Activated CD4-positive, alpha-beta T cell treated with anti-CD3 and anti-CD28 coated beads, Interleukin-10, Interleukin-2, amounts not matched to agents 100 ng/mL and 50 ng/mL, durations not matched to agents 16 hours and 8 hours (primary cell): ENCODE data around the gene TLCD4.
"Not testable (repeated sequence)": the region's sequence is repeated elsewhere in the genome, so short reads cannot be mapped to it uniquely, and the experiment has no call there.

Experiments used
- DNase-seq: peaks from one replicate; pipeline ENCODE4 v3.0.0-alpha.2; 2020

The TLCD4 gene, protein sequence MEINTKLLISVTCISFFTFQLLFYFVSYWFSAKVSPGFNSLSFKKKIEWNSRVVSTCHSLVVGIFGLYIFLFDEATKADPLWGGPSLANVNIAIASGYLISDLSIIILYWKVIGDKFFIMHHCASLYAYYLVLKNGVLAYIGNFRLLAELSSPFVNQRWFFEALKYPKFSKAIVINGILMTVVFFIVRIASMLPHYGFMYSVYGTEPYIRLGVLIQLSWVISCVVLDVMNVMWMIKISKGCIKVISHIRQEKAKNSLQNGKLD

DNA sequence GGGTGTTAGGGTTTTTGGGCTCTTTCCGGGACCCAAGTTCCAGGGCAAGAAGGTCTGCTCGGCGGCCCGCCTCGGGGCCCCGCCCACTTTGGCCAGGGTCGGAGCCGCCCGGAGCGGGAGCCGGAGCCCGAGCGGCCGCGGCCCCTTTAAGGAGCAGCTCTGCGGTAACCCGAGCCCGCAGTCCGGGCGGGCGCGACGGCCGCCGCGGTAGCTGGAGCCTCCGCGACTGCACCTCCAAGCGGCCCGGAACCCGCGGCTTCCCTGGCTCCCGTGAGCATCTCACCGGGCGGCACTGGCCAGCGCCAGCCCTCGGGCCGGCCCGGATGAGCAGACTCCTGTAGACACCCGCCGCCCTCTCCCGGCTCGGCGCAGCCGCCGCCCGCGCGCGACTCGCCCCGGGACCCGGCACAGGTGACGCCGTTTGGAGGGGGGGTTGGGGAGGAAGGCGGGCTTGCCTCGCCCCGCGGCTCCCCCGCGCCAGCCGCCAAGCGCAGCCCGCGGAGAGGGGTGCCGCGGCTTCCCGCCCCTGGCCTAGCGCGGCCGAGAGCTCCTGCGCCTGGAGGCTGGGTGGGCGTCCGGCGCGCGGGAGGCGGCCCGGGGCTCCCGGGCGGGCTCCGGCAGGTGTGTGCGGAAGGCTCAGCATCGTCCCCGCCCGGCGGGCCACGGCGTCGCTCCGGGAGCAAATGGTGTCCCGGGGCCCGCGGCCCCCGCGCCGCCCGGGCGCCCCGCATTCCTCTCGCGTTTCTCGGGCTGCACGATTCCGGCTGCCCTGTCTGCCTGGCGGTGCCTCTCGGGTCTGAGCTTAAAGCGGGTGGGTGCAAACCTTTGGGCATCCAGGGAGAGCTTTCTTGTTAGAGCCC, at the start of gene TLCD4:
TLCD4 (plus strand) TSS at position 149 of the 860 bp plus-strand sequence. CDS start 26,547 bp downstream, outside the sequence.
- DNase-seq, result peak; percentile 7

DNA sequence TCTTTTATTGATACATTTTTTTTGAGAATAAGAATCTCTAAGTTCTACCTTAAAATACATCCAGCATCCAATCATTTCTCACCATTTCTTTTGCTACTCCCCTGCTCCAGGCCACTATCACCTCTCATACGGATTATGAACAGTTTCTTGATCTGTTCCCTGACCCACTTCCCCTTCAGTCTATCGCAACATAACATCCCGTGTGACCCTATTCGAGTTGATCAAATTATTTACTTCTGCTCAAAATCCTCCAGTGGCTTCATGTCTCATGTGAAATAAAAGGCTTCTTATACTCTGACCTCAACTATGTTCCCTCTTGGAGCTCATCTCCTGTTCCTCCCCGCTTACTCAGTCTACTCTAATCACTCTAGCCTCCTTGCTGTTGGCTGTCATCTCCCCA, 49.6 kb upstream of the TLCD4 start:
- DNase-seq, result no peak

DNA sequence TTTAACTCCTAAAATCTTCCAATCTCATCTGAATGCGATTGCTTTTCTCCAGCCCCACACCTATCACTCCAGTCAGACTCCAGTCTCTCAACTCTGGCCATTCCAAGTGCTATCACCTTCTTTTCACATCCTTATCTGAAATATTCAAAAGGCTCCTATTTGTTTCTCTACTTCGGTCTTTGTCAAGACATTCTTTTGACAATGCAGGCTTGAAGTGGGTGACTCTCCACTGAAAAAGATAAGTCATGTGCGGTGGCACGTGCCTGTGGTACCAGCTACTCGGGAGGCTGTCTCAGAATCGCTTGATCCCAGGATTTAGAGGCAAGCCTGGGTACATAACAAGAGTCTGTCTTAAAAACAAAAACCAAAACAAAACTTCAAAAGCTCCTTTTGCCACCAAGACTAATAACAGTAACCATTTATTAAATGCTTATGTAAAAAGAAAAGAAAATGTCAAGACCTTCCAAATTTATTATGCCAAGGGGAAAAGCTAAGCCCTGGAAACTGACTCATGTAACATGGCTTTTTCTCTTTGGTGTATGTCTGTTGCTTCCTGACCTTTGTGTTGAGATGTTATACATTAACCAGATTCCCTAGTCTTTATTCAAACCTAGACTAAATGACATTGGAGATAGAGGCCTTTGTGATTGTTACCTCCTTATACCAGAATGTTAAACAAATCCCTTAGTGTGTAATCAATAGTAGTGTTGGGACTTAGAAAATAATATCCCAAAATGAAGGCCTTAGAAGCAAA, 48.0 kb upstream of the TLCD4 start:
- no peak for DNase-seq

DNA sequence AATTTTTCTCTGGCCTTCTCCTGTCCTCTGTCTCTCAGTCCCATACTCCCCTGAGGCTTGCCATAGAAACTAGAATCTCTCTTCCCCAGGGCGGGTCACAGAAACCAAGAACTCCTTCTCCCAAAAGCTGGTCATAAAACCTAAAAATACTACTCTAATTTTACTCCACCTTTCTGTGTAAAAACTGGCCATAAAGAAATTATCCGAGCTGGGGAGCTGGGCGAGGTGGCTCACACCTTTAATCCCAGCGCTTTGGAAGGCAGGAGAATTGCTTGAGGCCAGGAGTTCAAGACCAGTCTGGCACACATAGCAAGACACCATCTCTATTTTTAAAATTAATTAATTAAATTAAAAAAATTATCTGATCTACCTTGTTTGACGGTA, 47.5 kb upstream of the TLCD4 start:
- no peak for DNase-seq

DNA sequence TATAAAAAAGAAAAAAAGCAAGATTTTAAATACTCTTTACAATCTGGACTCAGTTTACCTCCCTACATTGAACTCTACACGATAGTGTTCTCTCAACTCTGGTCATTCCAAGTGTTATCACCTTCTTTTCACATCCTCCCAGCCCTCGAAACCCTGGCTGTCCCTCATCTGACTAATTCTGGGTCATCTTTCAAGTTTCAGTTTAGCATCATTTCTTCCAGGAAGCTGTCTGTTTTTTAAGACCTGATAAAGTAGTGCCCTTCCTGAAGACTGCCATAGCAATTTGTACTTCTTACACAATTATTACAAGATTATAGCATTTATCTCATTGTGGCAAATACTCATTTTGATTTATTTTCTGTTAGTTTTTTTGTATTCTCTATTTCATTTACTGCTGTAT, 45.6 kb upstream of the TLCD4 start:
- peak; percentile 45 for DNase-seq

DNA sequence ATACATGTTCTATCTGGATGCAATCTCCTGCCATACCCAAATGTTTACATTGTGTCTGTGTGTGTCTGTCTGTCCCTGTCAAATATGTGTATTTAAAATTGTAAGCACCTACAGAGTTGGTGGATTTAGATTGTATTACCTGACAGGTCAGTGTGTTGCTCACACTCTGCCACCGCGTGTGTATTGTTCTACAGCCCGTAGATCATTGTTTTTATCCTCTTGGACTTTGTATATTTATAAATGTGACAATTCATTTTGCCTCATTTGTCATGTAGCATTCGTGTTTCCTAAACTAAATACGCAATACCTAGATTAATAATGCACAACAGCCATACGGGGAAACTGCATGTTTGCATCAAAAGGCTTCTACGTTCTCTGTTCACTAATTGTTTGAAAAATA, 45.0 kb upstream of the TLCD4 start:
- DNase-seq, result no peak

DNA sequence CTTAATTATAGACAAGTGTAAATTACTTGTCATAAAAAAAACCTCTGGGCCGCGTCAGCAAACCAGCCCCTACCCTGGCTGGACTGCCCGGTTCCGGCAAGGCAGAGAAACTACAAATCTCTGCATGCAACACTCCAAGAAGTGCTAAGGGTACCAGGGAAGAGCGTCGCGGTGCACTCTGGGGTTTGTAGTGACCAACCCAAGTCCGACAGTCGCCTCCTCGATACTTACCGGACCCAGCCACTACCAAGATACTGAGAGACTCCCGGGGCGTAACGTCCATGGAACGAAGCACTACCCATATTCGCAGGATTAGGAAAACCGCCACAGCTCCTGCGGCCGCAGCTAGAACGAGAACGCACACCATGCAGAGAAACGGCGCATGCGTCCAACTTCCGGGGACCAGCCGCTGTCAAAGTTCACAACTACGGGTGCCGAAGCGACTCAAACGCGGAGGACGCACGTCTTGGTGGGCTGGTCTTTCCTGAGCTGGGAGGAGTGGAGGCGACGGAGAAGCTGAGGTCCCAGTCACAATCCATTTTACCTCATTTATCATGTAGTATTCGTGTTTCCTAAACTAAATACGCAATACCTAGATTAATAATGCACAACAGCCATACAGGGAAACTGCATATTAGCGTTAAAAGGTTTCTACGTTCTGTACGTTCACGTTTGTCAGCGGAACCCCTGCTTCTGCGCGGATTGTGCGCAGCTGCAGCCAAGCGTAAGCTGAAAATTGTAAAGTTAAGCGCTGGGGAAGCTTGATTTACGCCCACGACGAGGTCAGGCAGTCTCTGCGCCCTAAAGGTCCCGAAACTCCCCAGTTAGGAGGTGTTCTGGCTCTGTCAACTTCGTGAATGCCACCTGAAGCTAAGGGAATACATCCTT, 44.4 kb upstream of the TLCD4 start, which contains the start of gene ALG14:
ALG14 (minus strand) TSS at position 420 of the 888 bp plus-strand sequence; CDS start at position 367, 53 bp downstream.
- DNase-seq, result peak; percentile 92

DNA sequence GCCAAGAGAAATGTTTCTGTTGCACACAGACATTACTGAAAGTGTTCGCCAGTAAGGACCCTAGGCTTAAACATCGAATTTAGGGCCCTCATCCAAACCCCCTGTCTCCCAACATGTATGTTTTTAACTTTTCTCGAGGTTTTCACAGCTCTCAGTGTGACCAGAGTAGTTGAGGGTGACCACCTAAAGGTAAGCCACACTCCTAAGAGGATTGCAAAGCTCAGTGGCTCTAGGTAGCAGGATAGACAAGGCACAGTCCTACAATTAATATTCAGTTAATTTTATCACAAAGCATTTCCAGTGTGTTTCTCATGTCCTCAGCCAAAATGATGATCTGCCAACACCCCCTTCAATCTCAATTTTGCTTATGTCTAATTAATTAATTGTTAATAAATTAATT, 43.7 kb upstream of the TLCD4 start:
- no peak for DNase-seq

DNA sequence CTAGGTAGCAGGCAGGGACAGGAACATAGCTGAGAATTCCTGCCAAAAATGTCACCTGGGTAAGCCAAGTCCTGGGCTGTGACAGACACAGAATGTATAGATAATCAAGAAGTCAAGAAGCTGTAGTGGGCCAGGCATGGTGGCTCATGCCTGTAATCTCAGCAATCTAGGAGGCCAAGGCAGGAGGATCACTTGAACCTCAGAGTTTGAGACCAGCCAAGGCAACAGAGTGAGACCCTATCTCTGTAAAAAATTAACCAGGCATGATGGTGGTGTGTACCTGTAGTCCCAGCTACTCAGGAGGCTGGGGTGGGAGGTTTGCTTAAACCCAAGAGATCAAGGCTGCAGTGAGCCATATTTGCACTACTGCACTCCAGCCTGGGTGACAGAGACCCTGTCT, 41.1 kb upstream of the TLCD4 start:
- no peak for DNase-seq

DNA sequence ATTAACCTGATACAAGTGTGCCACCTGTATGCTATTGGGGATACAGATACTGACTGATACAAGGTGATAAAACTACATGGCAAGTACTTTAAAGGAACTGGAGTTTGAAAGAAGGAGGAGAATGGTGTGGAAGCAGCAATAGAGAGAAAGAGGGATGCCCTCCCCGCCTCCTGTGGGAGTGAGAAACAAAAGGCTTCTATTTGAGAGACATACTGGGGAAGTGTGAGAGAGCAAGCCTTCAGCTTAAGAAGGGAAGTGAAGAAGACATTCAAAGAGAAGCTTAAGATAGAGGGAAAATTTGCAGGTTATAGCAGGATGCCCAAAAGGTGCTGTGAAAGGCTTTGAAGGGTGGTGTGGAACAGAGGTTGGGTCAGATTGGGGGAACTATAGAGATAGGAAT, 36.7 kb upstream of the TLCD4 start:
- no peak for DNase-seq

DNA sequence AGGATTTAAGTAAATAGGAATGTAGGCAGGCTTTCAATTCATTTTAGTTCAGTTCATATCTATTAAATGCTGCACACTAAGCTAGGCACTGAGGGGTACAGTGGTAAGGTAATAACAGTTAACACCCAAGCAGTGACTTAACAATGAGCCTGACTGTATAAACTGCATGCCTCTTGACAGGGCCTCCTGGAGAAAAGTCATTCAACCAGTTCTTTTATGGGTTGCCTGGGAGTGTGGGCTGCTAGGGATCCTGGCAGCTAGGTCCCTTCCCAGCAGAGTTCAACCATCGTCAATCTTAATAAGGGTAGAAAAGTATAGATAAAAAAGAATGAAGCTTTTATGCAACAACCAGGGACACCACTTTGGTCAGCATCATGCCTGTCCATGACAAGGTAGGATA, 36.3 kb upstream of the TLCD4 start:
- DNase-seq, result no peak

DNA sequence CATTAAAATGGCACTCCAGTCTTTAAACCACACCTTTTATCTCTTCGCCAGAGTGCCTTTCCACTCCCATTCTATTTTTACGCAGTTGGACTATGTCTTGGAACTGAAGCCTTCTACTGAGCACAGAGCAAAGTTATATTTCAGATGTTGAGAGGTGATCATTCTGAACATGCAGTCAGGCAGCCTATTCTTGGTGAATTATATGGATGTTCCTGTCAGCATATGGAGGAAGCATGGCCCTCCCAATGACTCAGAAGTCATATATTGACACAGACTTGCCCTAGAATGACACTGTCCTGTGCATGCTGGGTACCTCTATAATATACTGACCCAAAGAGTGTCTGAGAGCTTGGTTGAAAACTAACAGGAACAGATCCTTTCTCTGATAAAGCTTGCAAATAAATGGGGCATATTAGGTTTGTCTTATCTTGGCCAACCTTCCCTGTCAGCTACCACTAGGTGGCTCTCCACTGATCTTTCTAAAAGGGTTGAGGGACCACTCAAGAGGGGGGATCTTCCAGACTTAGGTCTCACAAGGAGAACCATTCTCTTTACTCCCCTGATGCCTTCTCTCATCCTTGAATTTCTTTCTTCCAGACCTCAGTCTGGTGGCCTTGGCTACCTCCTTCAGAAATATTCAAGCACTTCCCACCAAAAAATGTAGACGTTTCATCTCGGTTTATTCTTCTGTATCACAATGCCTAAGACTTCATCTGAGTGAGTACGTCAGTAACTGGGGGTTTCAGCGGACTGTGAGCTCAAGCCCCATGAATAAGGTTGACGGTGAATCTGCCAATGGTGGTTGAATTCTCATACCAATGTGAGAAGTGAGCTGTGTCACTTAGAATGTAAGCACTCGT, 32.6 kb upstream of the TLCD4 start:
- DNase-seq, result peak; percentile 39

DNA sequence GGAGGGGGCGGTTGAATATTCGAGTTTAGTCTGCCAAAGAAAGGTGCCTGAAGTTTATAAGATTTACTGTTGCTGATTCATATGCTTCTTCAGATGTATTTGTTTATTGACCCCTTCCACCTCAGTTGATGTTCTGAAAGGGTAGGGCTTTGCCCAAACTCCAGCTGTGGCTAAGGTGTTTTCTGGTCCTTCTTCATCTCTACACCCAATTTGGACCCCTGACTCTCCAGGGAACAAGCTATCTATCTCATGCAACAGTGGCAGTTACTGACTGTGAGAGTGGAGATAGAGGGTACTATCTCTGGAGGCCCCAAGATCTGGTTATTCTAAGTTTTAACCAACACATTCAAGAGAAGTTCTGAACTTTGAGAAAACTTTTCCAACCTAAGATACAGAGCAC, 31.8 kb upstream of the TLCD4 start:
- DNase-seq, result no peak

DNA sequence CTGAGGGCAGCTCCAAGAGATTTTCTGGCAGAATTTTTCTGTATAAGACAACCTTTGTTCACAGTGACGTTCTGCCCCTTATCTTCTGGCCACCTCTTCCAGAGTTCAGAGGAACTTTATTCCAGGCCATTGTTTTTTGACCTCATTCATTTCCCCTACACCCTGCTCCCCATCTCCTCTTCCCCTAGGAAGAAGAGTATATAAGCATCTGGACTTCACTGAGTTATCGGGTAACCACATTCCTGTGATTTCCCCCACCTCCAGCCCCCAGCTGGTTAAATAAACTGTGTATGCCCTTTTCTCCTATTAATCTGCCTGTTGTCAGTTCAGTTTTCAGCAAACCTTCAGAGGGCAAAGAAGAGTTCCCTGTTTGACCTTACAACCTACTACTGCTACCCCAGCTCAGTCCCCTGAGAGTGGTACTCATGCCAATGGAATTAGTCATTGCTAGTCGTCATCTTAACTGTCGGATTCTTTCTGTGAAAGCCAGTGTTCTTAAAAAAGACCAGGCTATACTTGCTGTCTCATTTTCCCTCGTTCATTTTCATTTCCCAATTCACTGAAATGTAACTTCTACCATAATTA, 30.1 kb upstream of the TLCD4 start:
- DNase-seq, result no peak

DNA sequence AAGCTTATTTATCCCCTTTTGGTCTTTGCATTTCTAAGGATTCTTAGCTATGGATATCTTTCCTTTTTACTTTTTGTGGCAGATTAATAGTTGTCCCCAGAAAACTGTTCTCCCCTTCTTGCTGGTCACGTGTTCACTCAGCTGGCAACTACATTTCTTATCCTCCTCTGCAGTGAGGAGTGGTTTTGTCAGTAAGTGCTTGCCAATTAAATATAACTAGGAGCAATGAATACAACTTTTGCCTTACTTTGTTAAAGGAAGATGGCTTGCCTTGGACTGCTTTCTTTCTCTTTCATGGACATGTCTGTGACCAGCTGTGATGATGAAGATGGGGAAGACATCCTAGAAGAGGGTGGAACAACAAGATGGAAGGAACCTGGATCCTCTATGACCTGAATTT, 28.9 kb upstream of the TLCD4 start:
- no peak for DNase-seq

DNA sequence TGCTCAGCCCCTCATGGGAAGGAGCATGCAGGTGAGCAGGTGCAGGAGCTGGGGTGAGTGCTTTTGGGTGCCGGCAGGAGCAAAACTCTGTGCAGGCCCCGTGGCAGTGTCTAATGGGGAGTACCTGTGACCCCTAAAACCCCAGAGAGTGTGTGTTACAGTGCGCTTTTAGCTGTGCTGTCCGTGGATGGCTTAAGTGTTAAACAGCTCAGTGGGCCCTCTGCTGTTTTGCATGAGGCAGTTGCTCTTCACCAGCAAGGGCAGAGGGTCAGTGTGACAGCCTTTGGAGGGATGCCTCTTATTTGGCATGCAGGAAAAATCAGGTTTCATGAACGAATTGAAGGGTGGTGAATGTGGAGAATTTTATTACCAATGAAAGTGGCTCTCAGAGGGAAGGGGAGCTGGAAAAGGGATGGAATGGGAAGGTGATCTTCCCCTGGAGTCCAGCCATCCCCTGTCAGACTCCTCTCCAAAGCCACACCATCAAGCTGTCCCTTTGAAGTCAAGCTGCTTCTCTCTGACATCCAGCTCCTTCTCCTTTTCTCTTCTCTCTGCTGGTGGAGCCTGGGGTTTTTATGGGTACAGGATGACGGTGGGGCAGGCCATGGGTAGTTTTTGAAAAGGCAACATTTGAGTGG, 27.4 kb upstream of the TLCD4 start:
- no peak for DNase-seq

DNA sequence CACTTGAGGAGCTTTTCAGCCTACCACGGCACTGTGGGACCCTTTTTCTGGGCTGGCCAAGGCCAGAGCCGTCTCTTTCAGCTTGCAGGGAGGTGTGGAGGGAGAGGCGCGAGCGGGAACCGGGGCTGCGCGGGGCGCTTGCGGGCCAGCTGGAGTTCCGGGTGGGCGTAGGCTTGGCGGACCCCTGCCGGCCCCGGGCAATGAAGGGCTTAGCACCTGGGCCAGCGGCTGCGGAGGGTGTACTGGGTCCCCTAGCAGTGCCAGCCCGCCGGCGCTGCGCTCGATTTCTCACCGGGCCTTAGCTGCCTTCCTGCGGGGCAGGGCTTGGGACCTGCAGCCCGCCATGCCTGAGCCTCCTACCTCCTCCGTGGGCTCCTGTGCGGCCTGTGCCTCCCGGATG, 25.9 kb upstream of the TLCD4 start:
- not testable (repeated sequence) for DNase-seq

DNA sequence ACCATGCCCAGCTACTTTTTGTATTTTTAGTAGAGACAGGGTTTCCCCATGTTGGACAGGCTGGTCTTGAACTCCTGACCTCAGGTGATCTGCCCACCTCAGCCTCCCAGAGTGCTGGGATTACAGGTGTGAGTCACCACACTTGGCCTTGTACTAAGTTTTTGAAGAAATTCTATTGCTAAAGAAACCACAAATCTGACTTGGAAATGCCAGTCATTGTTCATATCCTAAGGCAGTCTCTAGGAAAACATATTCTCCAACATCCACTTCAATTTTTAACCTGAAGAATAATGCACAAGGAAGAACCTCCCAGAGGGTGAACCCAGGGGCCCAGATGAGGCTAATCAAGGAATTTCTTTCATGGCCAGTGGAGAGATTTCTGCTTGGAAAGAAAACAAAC, 24.3 kb upstream of the TLCD4 start:
- DNase-seq, result not testable (repeated sequence)

DNA sequence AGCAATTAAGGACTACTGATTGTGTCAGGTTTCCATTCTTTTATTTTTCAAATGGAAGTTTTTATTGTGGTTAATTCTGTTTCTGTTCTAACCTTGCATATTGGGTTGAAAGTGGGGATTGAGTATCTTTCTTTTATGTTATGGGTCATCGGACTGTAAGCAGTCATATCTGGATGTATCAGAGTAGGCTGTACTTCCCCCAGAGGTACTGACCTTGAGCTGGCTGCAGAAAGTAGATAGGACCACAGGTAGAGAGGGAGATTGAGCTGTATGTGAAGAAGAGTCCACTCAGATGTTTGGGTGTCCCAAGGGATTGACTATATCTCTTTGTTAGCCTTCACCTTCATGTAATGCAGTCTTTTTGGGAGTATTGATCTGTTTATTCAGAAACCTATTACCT, 23.9 kb upstream of the TLCD4 start:
- no peak for DNase-seq

DNA sequence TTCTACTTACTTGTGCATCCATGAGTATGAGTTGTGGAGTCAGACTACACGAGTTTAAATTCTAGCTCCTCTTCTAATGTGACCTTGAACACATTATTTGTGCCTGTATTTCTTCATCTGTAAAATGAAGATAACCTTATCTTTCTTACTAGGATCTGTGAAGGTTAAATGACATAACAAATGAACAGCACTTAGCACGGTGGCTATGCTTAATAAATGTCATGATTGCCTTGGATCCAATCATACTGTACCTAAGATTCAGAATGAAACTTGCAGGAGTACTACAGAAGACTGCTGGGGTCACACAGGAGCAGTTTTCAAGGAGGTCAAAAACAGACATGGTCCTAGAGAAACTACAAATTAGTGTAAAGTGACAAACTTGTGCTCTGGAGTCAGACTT, 22.2 kb upstream of the TLCD4 start:
- DNase-seq, result no peak

DNA sequence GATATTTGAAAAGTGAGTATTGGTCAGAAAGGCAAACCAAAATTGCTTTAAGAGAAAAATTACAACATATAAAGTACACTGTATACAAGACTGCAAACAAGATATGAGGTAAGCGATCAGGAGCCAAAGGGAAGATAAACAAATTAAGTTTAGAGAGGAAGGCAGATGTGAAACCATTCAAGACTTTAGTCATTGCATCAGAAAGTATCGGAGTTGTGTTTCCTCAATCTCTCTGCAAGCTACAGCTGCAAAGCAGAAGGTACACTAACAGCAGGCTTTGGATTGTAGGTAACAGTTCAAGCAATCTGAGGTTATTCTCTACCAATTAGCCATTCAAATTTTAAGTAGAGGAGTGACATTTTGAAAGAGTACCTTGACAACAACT, 21.3 kb upstream of the TLCD4 start:
- DNase-seq, result no peak
